Spinal cord (tissue), 10 donors: Measurements from ENCODE around the gene INSYN2A. TPM values are rescaled to one million over a fixed set of nuclear protein-coding genes. Genes with fewer than 3 reads are reported as not detected.

Source experiments
- DNase-seq, 6 donors: peaks; one replicate each; pipeline versions ENCODE4 v3.0.0 to v3.0.0-alpha.2; 2013 to 2015; ENCODE audit warnings: low spot score in 6 of 6, low read depth in 4 of 6
- H3K27ac ChIP-seq: one replicate; pipeline ENCODE4 v1.5.1; 2013; ENCODE audit warnings: low read depth, low read length, control low read depth
- H3K27me3 ChIP-seq: one replicate; pipeline ENCODE4 v1.6.1; 2013; ENCODE audit warnings: low read length; ENCODE audit not compliant: control insufficient read depth, insufficient read depth
- H3K36me3 ChIP-seq: one replicate; pipeline ENCODE4 v1.6.1; 2013; ENCODE audit warnings: low read length; ENCODE audit not compliant: control insufficient read depth, insufficient read depth
- H3K4me1 ChIP-seq: one replicate; pipeline ENCODE4 v1.6.1; 2013; ENCODE audit warnings: low read length; ENCODE audit not compliant: control insufficient read depth, insufficient read depth
- H3K4me3 ChIP-seq: one replicate; pipeline ENCODE4 v1.5.1; 2013; ENCODE audit warnings: low read depth, low read length, control low read depth
- H3K9me3 ChIP-seq: one replicate; pipeline ENCODE4 v1.6.1; 2013; ENCODE audit warnings: low read length; ENCODE audit not compliant: control insufficient read depth, insufficient read depth
- WGBS: methylation state at CpG from one replicate; pipeline ENCODE4 v1.1.5; 2013; ENCODE audit warnings: missing lambda C conversion rate; ENCODE audit not compliant: insufficient coverage; 5-methylcytosine and 5-hydroxymethylcytosine counted together
- polyA plus RNA-seq, 2 donors: library from polyadenylated mRNA; unstranded; fragments of 120-200 nt; gene quantifications; one replicate each; pipeline ENCODE4 v1.2.1, GENCODE V29; 2013; ENCODE audit not compliant: insufficient read length in 2 of 2
- total RNA-seq, 2 donors: library from RNA; depleted of rRNA in 1 of 2; stranded (reverse); fragments of 120-200 nt in 1 of 2; fragments of >200 nt in 1 of 2; gene quantifications; one replicate each; pipeline versions ENCODE4 v1.2.3 to v1.2.4, GENCODE V29; 2013 to 2014
- donor health status: healthy.

The INSYN2A gene
- total and polyA plus RNA-seq, 4 donors: 3.9 to 10.9 (median 9.6) TPM

- no peak overlapping the region for H3K4me3 ChIP-seq
- H3K9me3 ChIP-seq: no peaks in the 10 kb centered on the region
- DNase-seq: peak in 1 of 6 donors; percentile 60
- 73% methylated on average over 5 of the region's 7 CpGs for WGBS
- H3K36me3 ChIP-seq: peaks cover 3% of the 10 kb centered on the region
- H3K4me1 ChIP-seq: peaks cover 3% of the 10 kb centered on the region
- H3K27ac ChIP-seq: no peak overlapping the region
- no peaks in the 10 kb centered on the region for H3K27me3 ChIP-seq
Observed at GRCh38 chr10:127149501-127150081, 46.8 kb downstream of the INSYN2A start.

- Histone ChIP-seq H3K27ac (no peak overlapping the region), H3K4me3 (no peak overlapping the region), H3K36me3 (peaks cover 3% of the 10 kb centered on the region), H3K9me3 (no peaks in the 10 kb centered on the region), H3K27me3 (no peaks in the 10 kb centered on the region), H3K4me1 (peaks cover 3% of the 10 kb centered on the region)
- DNase-seq: no peak
- 60% methylated on average over 1 of the region's 2 CpGs for WGBS
Observed at GRCh38 chr10:127148933-127149220, 47.5 kb downstream of the INSYN2A start.

DNA sequence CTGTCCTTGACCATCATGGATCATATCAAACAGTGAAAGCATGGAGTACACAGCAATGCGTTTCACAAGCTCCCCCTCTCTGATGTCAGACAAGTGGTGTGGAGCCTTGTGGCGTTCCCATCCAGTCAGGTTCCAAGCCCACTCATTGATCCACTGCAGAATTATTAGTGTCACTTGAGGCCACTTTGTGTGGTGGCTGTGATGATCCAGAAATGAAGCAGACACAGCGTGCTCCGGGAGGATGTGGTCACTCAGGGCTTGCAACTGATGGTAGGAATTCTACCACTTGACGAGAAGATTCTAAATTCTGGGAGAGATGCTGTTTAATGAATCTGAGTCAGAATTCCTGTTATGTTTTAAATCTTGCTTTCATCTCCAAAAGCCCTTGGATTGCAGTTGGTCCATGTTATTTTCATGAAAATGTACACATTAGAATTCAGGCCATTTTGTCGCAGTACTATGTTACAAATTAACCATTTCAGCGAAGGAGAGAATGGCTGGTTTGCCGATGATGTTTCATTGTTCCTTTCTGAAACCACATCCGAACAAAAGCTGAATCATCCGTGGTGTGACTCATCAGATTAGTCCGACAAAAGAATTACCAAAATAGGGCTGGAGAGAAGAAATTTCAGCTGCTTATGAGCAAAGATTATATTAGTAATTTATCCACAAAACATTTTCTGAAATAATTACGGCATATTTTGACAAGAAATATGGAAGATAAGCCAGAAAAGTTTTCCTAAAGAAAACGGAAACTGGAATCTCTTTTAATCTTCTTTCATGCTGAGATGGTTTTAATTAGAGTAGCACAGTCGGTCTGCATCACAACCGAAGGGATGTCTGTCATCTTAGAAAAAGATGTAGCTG lies 48.1 kb downstream of the INSYN2A start:
- peaks cover 3% of the 10 kb centered on the region for H3K36me3 ChIP-seq
- H3K4me1 ChIP-seq: peaks cover 6% of the 10 kb centered on the region
- WGBS: 90% methylated on average over 5 of the region's 15 CpGs
- no peaks in the 10 kb centered on the region for H3K9me3 ChIP-seq
- no peak overlapping the region for H3K4me3 ChIP-seq
- no peak for DNase-seq
- H3K27ac ChIP-seq: no peak overlapping the region
- H3K27me3 ChIP-seq: no peaks in the 10 kb centered on the region

GRCh38 chr10:127146661-127147060 lies 49.7 kb downstream of the INSYN2A start:
- peak in 1 of 6 donors; percentile 64 for DNase-seq
- H3K36me3 ChIP-seq: peaks cover 6% of the 10 kb centered on the region
- no peak overlapping the region for H3K27ac ChIP-seq
- 48% methylated on average over 3 of the region's 9 CpGs for WGBS
- no peak overlapping the region for H3K4me3 ChIP-seq
- no peaks in the 10 kb centered on the region for H3K27me3 ChIP-seq
- no peaks in the 10 kb centered on the region for H3K9me3 ChIP-seq
- H3K4me1 ChIP-seq: peaks cover 8% of the 10 kb centered on the region
